Measurements from ENCODE around the gene SSX2. TPM values are rescaled to one million over a fixed set of nuclear protein-coding genes. Genes with fewer than 3 reads are reported as not detected.
"Not testable (repeated sequence)": the region's sequence is repeated elsewhere in the genome, so short reads cannot be mapped to it uniquely, and the experiment has no call there.

The SSX2 gene
- total RNA-seq (not detected in 2 replicates), polyA plus RNA-seq (not detected in 2 replicates), polyA minus RNA-seq (0.76 TPM in 1 of 2 replicates, not detected in the other), Bru-seq, nascent RNA (not detected), BruChase-seq, experiment 1, labeled RNA remaining after a 6-hour chase (not detected), BruChase-seq, experiment 2, labeled RNA remaining after a 2-hour chase (not detected)
- not detected in 2 replicates for polyA plus RNA-seq (2011; cell fraction: cytosol; rRNA removed)
- not detected in 2 replicates for polyA plus RNA-seq (2011; cell fraction: nucleus; rRNA removed)
- polyA plus RNA-seq (2012) = not detected in 2 replicates
- polyA minus RNA-seq (2011; cell fraction: cytosol; rRNA and poly(A)+ RNA removed) = not detected
- polyA minus RNA-seq (2011; cell fraction: nucleus; rRNA and poly(A)+ RNA removed) = not detected in 2 replicates
- long read RNA-seq = 0 reads

- H3K36me3 ChIP-seq (ENCODE audit: control insufficient read depth in 2 of 2, extremely low read depth in 1 of 2, insufficient read depth in 2 of 2, low read length in 2 of 2); FAIRE-seq; H3K4me3 ChIP-seq (replicated peaks in 1 of 3; ENCODE audit: insufficient read depth in 1 of 3, low read depth in 1 of 3, low read length in 3 of 3); intact Hi-C loops (cut with micrococcal nuclease); H3K27me3 ChIP-seq (ENCODE audit: control insufficient read depth in 2 of 2, insufficient read depth in 2 of 2, low read length in 2 of 2); H3K9me1 ChIP-seq (replicated peaks; ENCODE audit: control insufficient read depth, extremely low read depth, insufficient read depth, low read length); H3K79me2 ChIP-seq (ENCODE audit: control insufficient read depth, insufficient read depth, low read length); POLR2A ChIA-PET; H3K9ac ChIP-seq (replicated peaks; ENCODE audit: extremely low read depth, insufficient read depth, low read length); CTCF ChIA-PET; dilution Hi-C loops (cut with MboI; ENCODE audit: extremely low pct_ligation_motif_present, low sequenced_read_pairs); H3K9me3 ChIP-seq (replicated peaks; ENCODE audit: control insufficient read depth, insufficient read depth, low read length); H2AFZ ChIP-seq (ENCODE audit: low read depth, low read length); H3K27ac ChIP-seq (ENCODE audit: insufficient read depth, low read depth, low read length); DNase-seq (ENCODE audit: low read depth, low spot score); BruUV-seq (replicated peaks); H3K4me1 ChIP-seq (ENCODE audit: control insufficient read depth, extremely low read depth, insufficient read depth, low read length); H3K4me2 ChIP-seq (ENCODE audit: insufficient read depth, low read length); H4K20me1 ChIP-seq (replicated peaks; ENCODE audit: control insufficient read depth, extremely low read depth, insufficient read depth, low read length): not testable (repeated sequence)
These were observed at the start of gene SSX2 for GRCh38 chrX:52707078-52707477. TSS of gene SSX2 (minus strand) at chrX:52707178. CDS start at chrX:52705749, 1,429 bp downstream.

GRCh38 chrX:52750952-52751351 lies 44.0 kb upstream of the SSX2 start, which contains the start of gene SSX2B:
TSS of gene SSX2B (plus strand) at chrX:52751252. CDS start at chrX:52752681, 1,429 bp downstream.
- H4K20me1 ChIP-seq (replicated peaks; ENCODE audit: control insufficient read depth, extremely low read depth, insufficient read depth, low read length); H3K36me3 ChIP-seq (ENCODE audit: control insufficient read depth in 2 of 2, extremely low read depth in 1 of 2, insufficient read depth in 2 of 2, low read length in 2 of 2); dilution Hi-C loops (cut with MboI; ENCODE audit: extremely low pct_ligation_motif_present, low sequenced_read_pairs); H3K4me3 ChIP-seq (replicated peaks in 1 of 3; ENCODE audit: insufficient read depth in 1 of 3, low read depth in 1 of 3, low read length in 3 of 3); H3K27me3 ChIP-seq (ENCODE audit: control insufficient read depth in 2 of 2, insufficient read depth in 2 of 2, low read length in 2 of 2); CTCF ChIA-PET; FAIRE-seq; DNase-seq (ENCODE audit: low read depth, low spot score); H3K27ac ChIP-seq (ENCODE audit: insufficient read depth, low read depth, low read length); H3K79me2 ChIP-seq (ENCODE audit: control insufficient read depth, insufficient read depth, low read length); POLR2A ChIA-PET; H3K4me2 ChIP-seq (ENCODE audit: insufficient read depth, low read length); BruUV-seq (replicated peaks); H3K9me3 ChIP-seq (replicated peaks; ENCODE audit: control insufficient read depth, insufficient read depth, low read length); H2AFZ ChIP-seq (ENCODE audit: low read depth, low read length); H3K4me1 ChIP-seq (ENCODE audit: control insufficient read depth, extremely low read depth, insufficient read depth, low read length); H3K9me1 ChIP-seq (replicated peaks; ENCODE audit: control insufficient read depth, extremely low read depth, insufficient read depth, low read length); intact Hi-C loops (cut with micrococcal nuclease); H3K9ac ChIP-seq (replicated peaks; ENCODE audit: extremely low read depth, insufficient read depth, low read length): not testable (repeated sequence)

- POLR2A ChIA-PET; BruUV-seq (replicated peaks): not testable (repeated sequence)
These were observed 14.9 kb downstream of the SSX2 start for GRCh38 chrX:52692034-52692433.

GRCh38 chrX:52662218-52662617 lies 44.8 kb downstream of the SSX2 start:
- H3K36me3 ChIP-seq (ENCODE audit: control insufficient read depth in 2 of 2, extremely low read depth in 1 of 2, insufficient read depth in 2 of 2, low read length in 2 of 2); H3K4me2 ChIP-seq (ENCODE audit: insufficient read depth, low read length); CTCF ChIA-PET; H3K9me1 ChIP-seq (replicated peaks; ENCODE audit: control insufficient read depth, extremely low read depth, insufficient read depth, low read length); DNase-seq (ENCODE audit: low read depth, low spot score); H3K9me3 ChIP-seq (replicated peaks; ENCODE audit: control insufficient read depth, insufficient read depth, low read length); BruUV-seq (replicated peaks); intact Hi-C loops (cut with micrococcal nuclease); H2AFZ ChIP-seq (ENCODE audit: low read depth, low read length); H3K4me1 ChIP-seq (ENCODE audit: control insufficient read depth, extremely low read depth, insufficient read depth, low read length); H4K20me1 ChIP-seq (replicated peaks; ENCODE audit: control insufficient read depth, extremely low read depth, insufficient read depth, low read length); H3K4me3 ChIP-seq (replicated peaks in 1 of 3; ENCODE audit: insufficient read depth in 1 of 3, low read depth in 1 of 3, low read length in 3 of 3); dilution Hi-C loops (cut with MboI; ENCODE audit: extremely low pct_ligation_motif_present, low sequenced_read_pairs); H3K27me3 ChIP-seq (ENCODE audit: control insufficient read depth in 2 of 2, insufficient read depth in 2 of 2, low read length in 2 of 2); FAIRE-seq; H3K27ac ChIP-seq (ENCODE audit: insufficient read depth, low read depth, low read length); H3K9ac ChIP-seq (replicated peaks; ENCODE audit: extremely low read depth, insufficient read depth, low read length); H3K79me2 ChIP-seq (ENCODE audit: control insufficient read depth, insufficient read depth, low read length); POLR2A ChIA-PET: not testable (repeated sequence)

More at GRCh38 chrX:52692034-52692433, 14.9 kb downstream of the SSX2 start:
- H3K27ac ChIP-seq (ENCODE audit: insufficient read depth, low read depth, low read length); dilution Hi-C loops (cut with MboI; ENCODE audit: extremely low pct_ligation_motif_present, low sequenced_read_pairs); FAIRE-seq; H3K9me3 ChIP-seq (replicated peaks; ENCODE audit: control insufficient read depth, insufficient read depth, low read length); H3K4me2 ChIP-seq (ENCODE audit: insufficient read depth, low read length); CTCF ChIA-PET; intact Hi-C loops (cut with micrococcal nuclease); H3K9me1 ChIP-seq (replicated peaks; ENCODE audit: control insufficient read depth, extremely low read depth, insufficient read depth, low read length); H3K4me1 ChIP-seq (ENCODE audit: control insufficient read depth, extremely low read depth, insufficient read depth, low read length); H3K79me2 ChIP-seq (ENCODE audit: control insufficient read depth, insufficient read depth, low read length); H4K20me1 ChIP-seq (replicated peaks; ENCODE audit: control insufficient read depth, extremely low read depth, insufficient read depth, low read length); H3K9ac ChIP-seq (replicated peaks; ENCODE audit: extremely low read depth, insufficient read depth, low read length); DNase-seq (ENCODE audit: low read depth, low spot score); H3K4me3 ChIP-seq (replicated peaks in 1 of 3; ENCODE audit: insufficient read depth in 1 of 3, low read depth in 1 of 3, low read length in 3 of 3); H3K27me3 ChIP-seq (ENCODE audit: control insufficient read depth in 2 of 2, insufficient read depth in 2 of 2, low read length in 2 of 2); H2AFZ ChIP-seq (ENCODE audit: low read depth, low read length); H3K36me3 ChIP-seq (ENCODE audit: control insufficient read depth in 2 of 2, extremely low read depth in 1 of 2, insufficient read depth in 2 of 2, low read length in 2 of 2): not testable (repeated sequence)

All from endothelial cell of umbilical vein (primary cell).